ENCODE data around the gene UNC13C. TPM values are rescaled to one million over a fixed set of nuclear protein-coding genes. Genes with fewer than 3 reads are reported as not detected.

UNC13C gene
- polyA plus RNA-seq, 1 donor from 2014 or later = 4.0 TPM

DNA sequence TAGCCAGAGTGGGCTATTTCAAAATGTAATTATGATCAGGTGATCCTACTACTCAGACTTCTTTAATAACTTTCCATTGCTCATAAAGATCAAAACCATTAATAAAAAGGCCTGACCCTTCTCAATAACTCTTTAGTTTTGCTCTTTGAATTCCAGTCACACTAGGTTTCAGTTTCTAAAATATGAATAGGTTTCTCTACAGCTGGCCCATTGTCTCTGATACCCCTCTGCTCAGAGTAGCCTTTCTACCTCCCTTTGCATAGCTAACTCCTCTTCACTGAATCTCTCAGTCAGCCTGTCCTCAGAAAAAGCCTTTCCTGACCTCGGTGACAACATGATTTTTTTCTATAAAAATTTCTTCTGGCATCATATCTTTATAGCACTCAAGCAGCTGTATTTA lies 209.1 kb downstream of the UNC13C start:
- Histone ChIP-seq H4K20me1 (ENCODE audit: insufficient read depth) (no peaks in the 10 kb centered on the region), H3K36me3 (ENCODE audit: insufficient read depth, low read length) (no peaks in the 10 kb centered on the region), H3K9me2 (ENCODE audit: insufficient read depth, low read length) (no peaks in the 10 kb centered on the region), H3K4me3 (ENCODE audit: low read length) (no peak overlapping the region), H3K4me2 (ENCODE audit: low read length) (no peak overlapping the region), H3K9me3 (ENCODE audit: low read length) (no peaks in the 10 kb centered on the region), H2AFZ (ENCODE audit: low read depth, low read length) (no peak overlapping the region), H3K9ac (ENCODE audit: low read length) (no peak overlapping the region), H3F3A (ENCODE audit: insufficient read depth, low read length, poor library complexity, severe bottlenecking) (no peaks in the 10 kb centered on the region), H3K79me2 (replicated peaks; ENCODE audit: insufficient read depth, low read length) (no peaks in the 10 kb centered on the region), H3K27ac (ENCODE audit: low read length) (no peak overlapping the region), H3K27me3 (ENCODE audit: insufficient read depth, low read depth, low read length) (no peaks in the 10 kb centered on the region)
- TF ChIP-seq SMC3 (conservative IDR thresholded peaks at IDR 0.05; ENCODE audit: poor library complexity) = no peak
- TF ChIP-seq POLR2AphosphoS5 (IDR thresholded peaks at IDR 0.05) = no peak
- TF ChIP-seq, protein P1, sequence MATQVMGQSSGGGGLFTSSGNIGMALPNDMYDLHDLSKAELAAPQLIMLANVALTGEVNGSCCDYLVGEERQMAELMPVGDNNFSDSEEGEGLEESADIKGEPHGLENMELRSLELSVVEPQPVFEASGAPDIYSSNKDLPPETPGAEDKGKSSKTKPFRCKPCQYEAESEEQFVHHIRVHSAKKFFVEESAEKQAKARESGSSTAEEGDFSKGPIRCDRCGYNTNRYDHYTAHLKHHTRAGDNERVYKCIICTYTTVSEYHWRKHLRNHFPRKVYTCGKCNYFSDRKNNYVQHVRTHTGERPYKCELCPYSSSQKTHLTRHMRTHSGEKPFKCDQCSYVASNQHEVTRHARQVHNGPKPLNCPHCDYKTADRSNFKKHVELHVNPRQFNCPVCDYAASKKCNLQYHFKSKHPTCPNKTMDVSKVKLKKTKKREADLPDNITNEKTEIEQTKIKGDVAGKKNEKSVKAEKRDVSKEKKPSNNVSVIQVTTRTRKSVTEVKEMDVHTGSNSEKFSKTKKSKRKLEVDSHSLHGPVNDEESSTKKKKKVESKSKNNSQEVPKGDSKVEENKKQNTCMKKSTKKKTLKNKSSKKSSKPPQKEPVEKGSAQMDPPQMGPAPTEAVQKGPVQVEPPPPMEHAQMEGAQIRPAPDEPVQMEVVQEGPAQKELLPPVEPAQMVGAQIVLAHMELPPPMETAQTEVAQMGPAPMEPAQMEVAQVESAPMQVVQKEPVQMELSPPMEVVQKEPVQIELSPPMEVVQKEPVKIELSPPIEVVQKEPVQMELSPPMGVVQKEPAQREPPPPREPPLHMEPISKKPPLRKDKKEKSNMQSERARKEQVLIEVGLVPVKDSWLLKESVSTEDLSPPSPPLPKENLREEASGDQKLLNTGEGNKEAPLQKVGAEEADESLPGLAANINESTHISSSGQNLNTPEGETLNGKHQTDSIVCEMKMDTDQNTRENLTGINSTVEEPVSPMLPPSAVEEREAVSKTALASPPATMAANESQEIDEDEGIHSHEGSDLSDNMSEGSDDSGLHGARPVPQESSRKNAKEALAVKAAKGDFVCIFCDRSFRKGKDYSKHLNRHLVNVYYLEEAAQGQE (IDR thresholded peaks at IDR 0.05; ENCODE audit: borderline replicate concordance) = no peak
- TF ChIP-seq RAD21 (conservative IDR thresholded peaks at IDR 0.05) = no peak
- no peak for TF ChIP-seq TAF1 (IDR thresholded peaks at IDR 0.05; ENCODE audit: low read depth)
- no peak for TF ChIP-seq EZH2 (IDR thresholded peaks at IDR 0.05; ENCODE audit: borderline replicate concordance, insufficient read depth, low read length, poor library complexity, severe bottlenecking)
- TF ChIP-seq EP300 (conservative IDR thresholded peaks at IDR 0.05; ENCODE audit: poor library complexity, severe bottlenecking) = no peak
- TF ChIP-seq CTCF (IDR thresholded peaks at IDR 0.05; ENCODE audit: poor library complexity, severe bottlenecking) = no peak
- no peak for TF ChIP-seq MXI1 (conservative IDR thresholded peaks at IDR 0.05; ENCODE audit: poor library complexity, severe bottlenecking)

DNA sequence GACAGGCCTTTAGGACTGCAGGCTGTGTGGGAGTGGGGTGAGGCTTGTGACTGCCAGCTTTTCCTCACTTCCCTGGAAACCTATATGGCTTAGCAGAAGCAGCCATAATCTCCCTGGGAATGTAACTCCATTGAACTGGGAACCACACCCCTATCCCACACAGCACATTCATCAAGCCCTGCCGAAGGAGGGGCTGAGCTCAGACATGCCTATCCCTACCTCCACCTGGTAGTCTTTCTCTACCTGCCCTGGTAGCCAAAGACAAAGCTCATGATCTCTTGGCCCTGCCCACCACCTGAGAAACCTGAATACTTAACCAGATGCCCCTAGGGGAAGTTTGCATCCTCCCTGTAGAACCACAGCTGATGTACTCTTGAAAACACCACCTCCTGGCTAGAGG lies 219.8 kb downstream of the UNC13C start:
- no peak for TF ChIP-seq POLR2AphosphoS5 (IDR thresholded peaks at IDR 0.05)
- no peak for TF ChIP-seq RAD21 (conservative IDR thresholded peaks at IDR 0.05)
- TF ChIP-seq TAF1 (IDR thresholded peaks at IDR 0.05; ENCODE audit: low read depth) = no peak
- TF ChIP-seq EZH2 (IDR thresholded peaks at IDR 0.05; ENCODE audit: borderline replicate concordance, insufficient read depth, low read length, poor library complexity, severe bottlenecking) = no peak
- TF ChIP-seq CTCF (IDR thresholded peaks at IDR 0.05; ENCODE audit: poor library complexity, severe bottlenecking) = no peak
- no peak overlapping the region for H3K27ac ChIP-seq (ENCODE audit: low read length)
- no peak overlapping the region for H2AFZ ChIP-seq (ENCODE audit: low read depth, low read length)
- H3K9me2 ChIP-seq (ENCODE audit: insufficient read depth, low read length) = no peaks in the 10 kb centered on the region
- H3K27me3 ChIP-seq (ENCODE audit: insufficient read depth, low read depth, low read length) = no peaks in the 10 kb centered on the region
- no peak overlapping the region for H3K4me2 ChIP-seq (ENCODE audit: low read length)
- no peak overlapping the region for H3K9ac ChIP-seq (ENCODE audit: low read length)
- H3K79me2 ChIP-seq (replicated peaks; ENCODE audit: insufficient read depth, low read length) = no peaks in the 10 kb centered on the region
- H3F3A ChIP-seq (ENCODE audit: insufficient read depth, low read length, poor library complexity, severe bottlenecking) = no peaks in the 10 kb centered on the region
- H4K20me1 ChIP-seq (ENCODE audit: insufficient read depth) = no peaks in the 10 kb centered on the region
- H3K9me3 ChIP-seq (ENCODE audit: low read length) = no peaks in the 10 kb centered on the region
- H3K4me3 ChIP-seq (ENCODE audit: low read length) = no peak overlapping the region
- H3K36me3 ChIP-seq (ENCODE audit: insufficient read depth, low read length) = no peaks in the 10 kb centered on the region

Data from neural cell (in vitro differentiated cells).